Measurements from ENCODE around the gene MLN. TPM values are rescaled to one million over a fixed set of nuclear protein-coding genes. Genes with fewer than 3 reads are reported as not detected.

The MLN gene
- total and polyA plus RNA-seq, 2 donors (not counting 1 experiment from before 2014, with no cell fraction given): not detected

DNA sequence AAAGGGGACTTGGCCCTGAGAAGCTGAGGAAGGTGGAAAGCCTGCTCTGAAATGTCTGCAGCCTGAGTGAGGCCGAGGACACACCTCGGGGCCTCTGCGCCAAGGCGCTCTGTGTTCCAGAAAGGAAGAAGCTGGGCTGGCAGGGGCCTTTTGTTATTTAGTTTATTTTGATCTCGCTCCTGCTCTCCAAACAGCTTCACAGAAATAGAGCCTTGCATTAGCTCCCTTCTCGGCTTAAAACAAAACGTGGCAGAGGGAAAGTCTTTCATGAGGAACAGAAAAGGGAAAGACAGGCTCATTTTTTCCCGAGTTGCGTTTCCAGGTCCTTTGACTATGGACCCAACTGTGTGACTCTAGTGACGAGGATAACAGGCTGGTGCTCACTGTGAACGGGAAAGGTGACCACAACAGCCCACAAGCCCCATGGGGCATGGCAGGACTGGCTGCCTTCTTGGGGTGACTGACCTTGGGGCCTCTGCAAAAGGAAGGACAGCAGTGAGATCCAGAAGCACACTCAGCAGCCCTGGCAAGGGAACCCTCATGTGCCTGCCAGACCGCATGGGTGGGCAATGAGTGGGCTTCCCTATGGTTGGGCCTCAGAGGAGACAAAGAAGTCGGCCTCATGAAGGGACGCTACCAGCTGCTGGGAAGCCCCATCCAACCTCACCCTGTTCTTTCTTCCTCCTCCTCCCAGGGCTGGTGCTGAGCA lies 33.5 kb downstream of the MLN start:
- H3K4me3 Mint-ChIP-seq: no peak overlapping the region
- no peaks in the 10 kb centered on the region for H3K9me3 Mint-ChIP-seq (ENCODE audit: insufficient read depth)
- H3K4me1 ChIP-seq (ENCODE audit: control insufficient read depth in 2 of 2, insufficient read depth in 2 of 2, low read length in 2 of 2): peaks cover 0 to 6% of the 10 kb centered on the region in 2 donors
- TF ChIP-seq, protein P1, sequence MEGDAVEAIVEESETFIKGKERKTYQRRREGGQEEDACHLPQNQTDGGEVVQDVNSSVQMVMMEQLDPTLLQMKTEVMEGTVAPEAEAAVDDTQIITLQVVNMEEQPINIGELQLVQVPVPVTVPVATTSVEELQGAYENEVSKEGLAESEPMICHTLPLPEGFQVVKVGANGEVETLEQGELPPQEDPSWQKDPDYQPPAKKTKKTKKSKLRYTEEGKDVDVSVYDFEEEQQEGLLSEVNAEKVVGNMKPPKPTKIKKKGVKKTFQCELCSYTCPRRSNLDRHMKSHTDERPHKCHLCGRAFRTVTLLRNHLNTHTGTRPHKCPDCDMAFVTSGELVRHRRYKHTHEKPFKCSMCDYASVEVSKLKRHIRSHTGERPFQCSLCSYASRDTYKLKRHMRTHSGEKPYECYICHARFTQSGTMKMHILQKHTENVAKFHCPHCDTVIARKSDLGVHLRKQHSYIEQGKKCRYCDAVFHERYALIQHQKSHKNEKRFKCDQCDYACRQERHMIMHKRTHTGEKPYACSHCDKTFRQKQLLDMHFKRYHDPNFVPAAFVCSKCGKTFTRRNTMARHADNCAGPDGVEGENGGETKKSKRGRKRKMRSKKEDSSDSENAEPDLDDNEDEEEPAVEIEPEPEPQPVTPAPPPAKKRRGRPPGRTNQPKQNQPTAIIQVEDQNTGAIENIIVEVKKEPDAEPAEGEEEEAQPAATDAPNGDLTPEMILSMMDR (IDR thresholded peaks at IDR 0.05): no peak
- no peak for TF ChIP-seq EZH2 (IDR thresholded peaks at IDR 0.05; ENCODE audit: borderline replicate concordance, insufficient read depth, low read depth, low read length, poor library complexity, severe bottlenecking)
- H3K9me3 ChIP-seq (ENCODE audit: control extremely low read depth in 1 of 3, control insufficient read depth in 2 of 3, insufficient read depth in 1 of 3, low read length in 2 of 3): peaks cover 0 to 3% (median 0%) of the 10 kb centered on the region in 3 donors
- peaks cover 10% of the 10 kb centered on the region for H3K4me1 Mint-ChIP-seq
- ChIA-PET POLR2A (no interaction called here), CTCF (interaction anchor here (0.7 to 8.1 kb wide), 15 partner anchors 9 to 385 kb away, joined by 3 to 81 read pairs (median 4); partner anchors contain the start of gene LEMD2)
- H3K79me2 ChIP-seq (ENCODE audit: control insufficient read depth, insufficient read depth, low read length): no peaks in the 10 kb centered on the region
- no peak overlapping the region for H2AFZ ChIP-seq (ENCODE audit: insufficient read depth, low read depth, low read length, poor library complexity, severe bottlenecking)
- WGBS (ENCODE audit: insufficient coverage): 37% methylated on average over 9 of the region's 14 CpGs
- H3K27ac ChIP-seq (ENCODE audit: low read length in 2 of 2): no peak overlapping the region
- H3K4me3 ChIP-seq (ENCODE audit: control extremely low read depth in 1 of 5, extremely low read depth in 1 of 5, insufficient read depth in 1 of 5, low read depth in 2 of 5, low read length in 4 of 5): no peak overlapping the region
- peaks cover 25% of the 10 kb centered on the region for H4K20me1 ChIP-seq (ENCODE audit: control insufficient read depth, insufficient read depth, low read length, poor library complexity, severe bottlenecking)
- H3K27me3 ChIP-seq (replicated peaks in 1 of 4; ENCODE audit: control extremely low read depth in 1 of 4, control insufficient read depth in 3 of 4, insufficient read depth in 4 of 4, low read length in 3 of 4): peaks cover 0 to 7% (median 0%) of the 10 kb centered on the region in 4 experiments
- H3K27ac Mint-ChIP-seq: no peak overlapping the region
- intact Hi-C loops (cut with micrococcal nuclease): loop anchor here (2.0 kb wide), 1 partner anchor 385 kb away; no protein-coding TSS in a partner anchor
- DNase-seq: no peak
- no peak overlapping the region for H3K9ac ChIP-seq (ENCODE audit: low read length)
- H3K4me2 ChIP-seq (replicated peaks; ENCODE audit: low read depth, low read length, poor library complexity, severe bottlenecking): no peak overlapping the region
- H3K27me3 Mint-ChIP-seq: peaks cover 22% of the 10 kb centered on the region
- H3K36me3 ChIP-seq (replicated peaks in 1 of 2; ENCODE audit: control extremely low read depth in 1 of 2, control insufficient read depth in 1 of 2, extremely low read depth in 1 of 2, insufficient read depth in 2 of 2, low read length in 1 of 2): peaks cover 3 to 26% of the 10 kb centered on the region in 2 experiments
- ATAC-seq (ENCODE audit: low read depth): no peak

DNA sequence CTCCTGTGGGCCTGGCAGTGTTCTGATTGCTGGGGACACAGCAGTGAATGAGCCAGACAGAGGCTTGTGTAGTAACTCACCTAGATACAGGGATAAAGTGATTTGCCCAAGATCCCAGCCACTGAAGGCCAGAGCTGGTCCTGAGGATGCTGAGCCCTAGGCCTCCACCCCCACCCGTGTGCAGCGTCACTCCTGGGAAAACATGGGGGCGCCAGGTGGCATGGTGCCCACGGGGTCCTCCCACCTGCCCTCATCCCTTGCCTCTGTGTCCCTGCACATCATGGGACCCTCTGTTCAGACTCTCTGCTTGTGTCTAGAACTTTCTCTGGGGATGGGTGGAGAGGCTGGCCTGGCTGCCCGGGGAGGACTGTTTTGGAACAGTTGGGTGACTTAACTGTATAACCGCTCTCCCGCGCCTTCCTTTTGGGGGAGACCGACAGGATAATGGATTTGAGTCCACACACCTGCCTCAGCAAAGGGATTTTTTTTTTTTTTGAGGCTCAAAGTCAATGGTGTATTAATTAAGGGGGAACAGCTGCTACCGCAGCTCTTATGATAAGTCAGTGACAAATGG lies 34.5 kb downstream of the MLN start:
- Mint-ChIP-seq H3K4me3 (no peak overlapping the region), H3K4me1 (peaks cover 10% of the 10 kb centered on the region), H3K27me3 (peaks cover 26% of the 10 kb centered on the region), H3K9me3 (ENCODE audit: insufficient read depth) (no peaks in the 10 kb centered on the region), H3K27ac (no peak overlapping the region)
- Histone ChIP-seq H4K20me1 (ENCODE audit: control insufficient read depth, insufficient read depth, low read length, poor library complexity, severe bottlenecking) (peaks cover 25% of the 10 kb centered on the region), H3K4me3 (ENCODE audit: control extremely low read depth in 1 of 5, extremely low read depth in 1 of 5, insufficient read depth in 1 of 5, low read depth in 2 of 5, low read length in 4 of 5) (no peak overlapping the region), H3K27me3 (replicated peaks in 1 of 4; ENCODE audit: control extremely low read depth in 1 of 4, control insufficient read depth in 3 of 4, insufficient read depth in 4 of 4, low read length in 3 of 4) (peaks cover 0 to 7% (median 0%) of the 10 kb centered on the region in 4 experiments), H3K4me2 (replicated peaks; ENCODE audit: low read depth, low read length, poor library complexity, severe bottlenecking) (no peak overlapping the region), H3K36me3 (replicated peaks in 1 of 2; ENCODE audit: control extremely low read depth in 1 of 2, control insufficient read depth in 1 of 2, extremely low read depth in 1 of 2, insufficient read depth in 2 of 2, low read length in 1 of 2) (peaks cover 0 to 19% of the 10 kb centered on the region in 2 experiments), H3K4me1 (ENCODE audit: control insufficient read depth in 2 of 2, insufficient read depth in 2 of 2, low read length in 2 of 2) (peaks cover 0 to 6% of the 10 kb centered on the region in 2 donors), H2AFZ (ENCODE audit: insufficient read depth, low read depth, low read length, poor library complexity, severe bottlenecking) (no peak overlapping the region), H3K9ac (ENCODE audit: low read length) (no peak overlapping the region), H3K9me3 (ENCODE audit: control extremely low read depth in 1 of 3, control insufficient read depth in 2 of 3, insufficient read depth in 1 of 3, low read length in 2 of 3) (peaks cover 0 to 3% (median 0%) of the 10 kb centered on the region in 3 donors), H3K27ac (ENCODE audit: low read length in 2 of 2) (no peak overlapping the region), H3K79me2 (ENCODE audit: control insufficient read depth, insufficient read depth, low read length) (no peaks in the 10 kb centered on the region)
- no peak for DNase-seq
- TF ChIP-seq, protein P1 (IDR thresholded peaks at IDR 0.05): no peak
- TF ChIP-seq EZH2 (IDR thresholded peaks at IDR 0.05; ENCODE audit: borderline replicate concordance, insufficient read depth, low read depth, low read length, poor library complexity, severe bottlenecking): no peak
- no peak for ATAC-seq (ENCODE audit: low read depth)
- CTCF ChIA-PET: interaction anchor here (0.6 to 8.1 kb wide), 9 partner anchors 8 to 286 kb away, joined by 3 to 81 read pairs (median 3); partner anchors contain the start of gene LEMD2
- intact Hi-C loops (cut with micrococcal nuclease): no loop called here
- 93% methylated on average over 6 of the region's 10 CpGs for WGBS (ENCODE audit: insufficient coverage)
- POLR2A ChIA-PET: no interaction called here

Data from B cell (primary cell).